Sciatic nerve (tissue), 2 donors: ENCODE results near the gene TMEM253. TPM values are rescaled to one million over a fixed set of nuclear protein-coding genes. Genes with fewer than 3 reads are reported as not detected.

ENCODE experiments used
- ATAC-seq: fragments of 200-7000 bp; cut with Tn5 transposase; one replicate; pipeline ENCODE4 v1.9.1; 2020; ENCODE audit warnings: mild to moderate bottlenecking, moderate library complexity
- DNase-seq: peaks from one replicate; pipeline ENCODE4 v3.0.0-alpha.2; 2020; ENCODE audit warnings: low spot score
- intact Hi-C: fragments of 100-400 bp; cut with DNase I; formaldehyde crosslinking; loops from one replicate; pipeline ENCODE4 v1.14.2; 2022
- total RNA-seq: library from RNA; stranded (reverse); fragmentation: NEBNext Ultra II Directional; extraction: Animal tissue kit (Norgen Biotek cat#: 25700); gene quantifications from one replicate; pipeline ENCODE4 v1.2.1, GENCODE V29; 2021
- donor health status: DM: no; HTN: no; CAD: no.
- donor health status: DM: no; HTN: no; CAD: no.

Gene TMEM253
- total RNA-seq, 1 donor from 2014 or later: 0.62 TPM

DNA sequence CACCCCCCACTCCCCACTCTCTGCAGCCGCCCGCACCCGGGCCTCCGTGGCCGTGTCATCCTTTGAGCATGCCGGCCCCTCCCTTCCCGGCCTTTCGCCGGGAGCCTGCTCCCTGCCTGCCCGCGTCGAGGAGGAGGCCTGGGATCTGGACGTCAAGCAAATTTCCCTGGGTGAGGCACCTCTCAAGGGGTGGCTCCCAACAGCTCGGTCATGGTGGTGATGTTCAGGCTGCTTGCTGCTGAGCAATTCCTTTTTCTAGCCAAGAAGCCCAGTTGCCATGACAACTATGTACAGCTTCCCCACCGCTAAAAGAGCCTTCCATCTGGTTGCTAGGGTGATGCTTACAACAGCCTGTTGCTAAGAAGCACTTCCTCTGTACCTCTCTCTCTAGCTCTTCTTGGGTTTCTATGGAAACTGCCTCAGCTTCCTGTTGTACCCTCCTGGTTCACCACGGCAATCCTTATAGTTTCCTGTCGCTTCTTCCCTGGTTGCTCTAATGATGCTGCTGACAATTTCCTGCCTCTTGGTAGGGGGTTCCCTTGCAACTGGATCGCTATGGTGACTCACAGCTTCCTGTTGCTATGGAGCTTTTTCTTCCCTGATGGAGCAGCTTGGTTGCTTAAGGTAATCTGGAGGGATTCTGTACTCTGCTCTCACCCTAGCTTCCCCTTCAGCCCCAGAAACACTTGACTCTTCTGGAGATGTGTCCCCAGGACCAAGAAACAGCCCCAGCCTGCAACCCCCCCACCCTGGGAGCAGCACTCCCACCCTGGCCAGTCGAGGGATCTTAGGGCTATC is 13.4 kb upstream of the TMEM253 start:
- ATAC-seq (peak; percentile 12), DNase-seq (no peak)
- intact Hi-C loops: no loop called here

DNA sequence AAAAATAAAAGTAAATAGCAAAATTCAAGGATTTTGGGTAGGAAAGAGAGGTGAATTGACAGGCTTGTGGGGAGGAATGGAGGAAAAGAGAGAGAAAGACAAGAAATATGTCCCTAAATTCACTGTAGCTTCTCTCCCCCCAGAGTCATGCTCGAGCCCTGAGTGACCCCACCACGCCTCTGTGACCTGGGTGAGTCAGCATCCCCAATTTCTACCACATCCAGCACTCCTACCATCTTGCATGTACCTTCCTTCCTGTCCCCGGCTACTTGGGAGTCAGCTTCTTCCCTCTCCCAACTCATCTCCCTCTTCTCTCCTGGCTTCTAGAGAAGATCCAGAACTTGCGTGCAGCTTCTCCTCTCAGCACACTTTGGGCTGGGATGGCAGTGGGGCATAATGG is 12.2 kb upstream of the TMEM253 start:
- intact Hi-C loops: no loop called here
- DNase-seq: no peak
- no peak for ATAC-seq

DNA sequence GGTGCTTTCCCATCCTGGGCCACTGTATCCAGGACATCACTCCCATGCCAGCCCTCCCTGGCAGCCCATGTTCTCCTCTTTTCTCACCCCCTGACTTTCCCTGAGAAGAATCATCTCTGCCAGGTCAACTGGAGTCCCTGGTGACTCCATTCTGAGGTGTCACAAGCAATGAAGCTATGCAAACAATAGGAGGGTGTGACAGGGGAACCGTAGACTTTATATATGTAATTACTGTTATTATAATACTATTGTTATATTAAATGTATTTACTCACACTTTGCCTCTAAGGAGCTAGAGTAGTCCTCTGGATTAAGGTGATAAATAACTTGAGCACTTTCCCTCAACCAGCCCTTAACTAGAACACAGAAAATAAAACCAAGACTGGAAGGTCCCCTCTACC is 11.6 kb upstream of the TMEM253 start:
- DNase-seq (no peak), ATAC-seq (no peak)
- intact Hi-C loops: no loop called here

DNA sequence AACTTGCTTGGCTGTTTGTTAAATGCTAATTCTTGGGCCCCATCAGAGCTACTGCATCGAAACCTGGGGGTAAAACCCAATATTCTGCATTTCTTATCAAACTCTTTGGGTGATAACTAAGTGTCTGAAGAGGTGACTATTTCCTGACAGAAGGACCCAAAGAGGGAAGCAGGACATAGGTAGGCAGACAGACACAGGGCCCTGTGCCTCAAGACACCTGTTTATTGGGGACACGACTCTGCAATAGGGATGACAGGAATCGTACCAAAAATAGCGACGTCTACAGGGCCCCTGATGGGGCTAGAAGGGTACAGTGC is 11.0 kb upstream of the TMEM253 start:
- DNase-seq (no peak), ATAC-seq (no peak)
- intact Hi-C loops: loop anchor here (5.0 kb wide), 1 partner anchor 73 kb away; no protein-coding TSS in a partner anchor

DNA sequence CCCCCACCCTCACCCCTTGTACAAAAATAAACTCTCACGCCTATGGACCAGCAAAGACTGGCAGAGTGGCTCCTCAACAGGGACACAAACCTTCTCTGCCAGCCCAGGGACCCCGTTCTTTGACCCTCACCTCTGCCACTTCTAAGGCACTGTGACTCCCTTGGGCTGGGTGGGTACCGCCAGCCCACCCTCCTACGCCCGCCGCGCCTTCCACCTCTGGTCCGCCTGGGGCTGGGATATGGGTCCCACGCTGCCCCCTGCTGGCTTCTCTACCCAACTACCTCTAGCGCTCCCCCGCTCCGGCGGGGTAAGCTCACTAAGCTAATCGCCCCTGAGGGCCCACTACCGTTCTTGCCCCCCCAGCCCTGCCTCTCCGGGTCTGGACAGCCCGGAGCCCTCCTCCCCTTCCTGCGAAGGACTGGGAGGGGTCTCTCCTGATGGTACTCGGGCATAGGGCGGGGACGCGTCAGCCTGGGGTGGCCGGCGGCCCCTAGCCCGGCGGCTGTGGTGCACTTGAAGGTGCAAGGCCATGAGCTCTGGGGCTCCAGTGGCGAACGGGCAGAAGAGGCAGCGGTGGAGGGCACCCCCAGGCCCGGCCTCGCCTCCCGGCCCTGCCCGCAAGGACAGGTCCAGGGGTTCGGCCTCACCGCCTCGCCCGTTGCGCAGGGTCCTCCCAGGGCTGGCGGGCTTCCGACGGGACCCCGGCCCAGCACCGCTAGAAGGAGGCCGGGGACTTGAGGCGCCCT is 10.5 kb upstream of the TMEM253 start:
- ATAC-seq (peak; percentile 31), DNase-seq (no peak)
- intact Hi-C loops: loop anchor here (5.0 kb wide), 1 partner anchor 73 kb away; no protein-coding TSS in a partner anchor

DNA sequence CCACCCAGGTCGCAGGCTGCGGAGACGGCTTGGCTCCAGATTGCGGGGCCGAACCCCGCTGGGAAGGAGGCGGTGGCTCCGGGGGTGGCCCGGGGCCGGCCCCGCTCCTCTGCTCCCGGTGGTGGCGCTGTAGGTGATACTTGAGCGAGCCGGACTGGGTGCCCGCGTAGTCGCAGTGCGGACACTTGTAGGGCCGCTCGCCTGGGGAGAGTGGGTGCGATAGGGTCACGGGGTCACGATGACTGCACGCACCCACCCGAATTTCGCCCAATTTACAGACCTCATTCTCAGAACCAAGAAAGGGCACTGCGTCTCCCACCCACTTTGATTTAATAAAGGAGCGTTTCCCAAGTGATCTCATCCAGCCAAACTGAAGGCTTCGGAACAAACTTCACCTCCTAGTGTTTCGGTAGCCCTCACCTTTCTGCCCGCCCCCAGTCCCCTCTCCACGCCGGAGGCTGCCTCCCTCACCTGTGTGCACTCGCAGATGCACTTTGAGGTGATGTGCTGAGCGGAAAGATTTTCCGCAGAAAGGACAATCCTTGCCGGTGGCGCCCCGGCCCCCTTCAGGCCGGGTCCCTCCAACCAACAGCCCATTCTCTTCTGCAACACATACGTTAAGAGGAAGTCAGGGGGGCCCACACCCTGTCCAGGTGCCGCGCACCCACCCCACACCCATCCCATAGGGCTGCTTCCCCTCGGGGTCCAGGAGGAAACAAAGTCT is 9.8 kb upstream of the TMEM253 start:
- DNase-seq (no peak), ATAC-seq (no peak)
- intact Hi-C loops: loop anchor here (5.0 kb wide), 1 partner anchor 74 kb away; no protein-coding TSS in a partner anchor

DNA sequence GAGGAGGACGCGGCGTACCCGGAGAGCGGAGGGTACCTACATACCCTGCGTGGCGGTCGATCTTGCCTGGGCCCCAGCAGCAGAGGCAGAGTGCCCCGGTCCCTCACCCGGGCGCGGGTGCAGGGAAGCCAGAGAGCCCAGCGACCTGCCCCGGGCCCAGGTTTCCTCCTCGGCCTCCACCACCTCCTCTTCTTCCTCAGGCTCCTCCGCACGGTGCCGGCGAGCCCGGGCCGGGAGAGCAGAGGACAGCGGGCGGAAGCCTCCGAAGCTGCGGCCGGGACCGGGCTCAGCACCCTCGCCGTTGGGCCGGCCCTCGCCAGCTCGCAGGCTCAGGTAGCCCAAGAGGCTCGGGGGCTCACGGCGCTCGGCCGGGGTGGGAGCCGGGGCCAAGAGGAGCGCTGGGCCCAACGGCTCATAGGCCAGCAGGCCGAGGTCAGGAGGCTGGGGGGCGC is 9.0 kb upstream of the TMEM253 start:
- DNase-seq (no peak), ATAC-seq (no peak)
- intact Hi-C loops: loop anchor here (2.0 to 5.0 kb wide), 2 partner anchors 23 to 75 kb away; no protein-coding TSS in a partner anchor

DNA sequence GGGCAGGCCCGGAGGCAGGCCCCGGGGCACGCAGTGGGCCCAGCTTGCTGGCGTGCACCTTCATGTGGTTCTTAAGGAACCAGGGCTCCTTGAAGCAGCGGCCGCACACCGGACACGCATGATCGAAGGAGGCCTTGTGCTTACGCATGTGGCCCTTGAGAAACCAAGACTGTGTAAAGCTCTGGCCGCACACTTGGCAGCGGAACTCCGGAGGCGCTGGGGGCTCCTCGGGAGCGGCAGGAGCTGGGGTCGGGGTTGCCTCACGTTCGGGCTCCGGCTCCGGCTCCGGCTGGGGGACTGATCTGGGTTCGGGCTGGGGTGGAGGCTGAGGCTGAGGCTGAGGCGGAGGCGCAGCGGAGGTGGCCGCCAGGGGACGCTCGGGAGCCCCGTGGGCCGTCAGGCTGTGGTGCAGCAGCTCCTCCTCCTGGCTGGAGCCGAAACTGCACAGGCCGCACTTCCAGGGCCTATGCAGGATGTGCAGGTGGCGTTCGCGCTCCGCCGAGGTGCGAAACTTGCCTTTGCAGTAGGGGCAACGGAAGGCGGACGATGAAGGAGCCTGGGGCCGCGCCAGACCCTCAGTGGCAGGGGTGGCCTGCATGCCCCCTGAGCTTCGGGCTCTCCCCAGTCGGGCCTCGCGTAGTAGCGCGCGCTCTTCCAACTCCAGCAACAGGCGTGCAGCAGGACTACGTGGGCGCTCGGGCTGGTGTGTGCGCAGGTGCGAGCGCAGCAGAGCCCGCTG is 8.4 kb upstream of the TMEM253 start:
- DNase-seq (peak; percentile 92), ATAC-seq (peak; percentile 82)
- intact Hi-C loops: loop anchor here (2.0 to 5.0 kb wide), 2 partner anchors 24 to 75 kb away; no protein-coding TSS in a partner anchor

DNA sequence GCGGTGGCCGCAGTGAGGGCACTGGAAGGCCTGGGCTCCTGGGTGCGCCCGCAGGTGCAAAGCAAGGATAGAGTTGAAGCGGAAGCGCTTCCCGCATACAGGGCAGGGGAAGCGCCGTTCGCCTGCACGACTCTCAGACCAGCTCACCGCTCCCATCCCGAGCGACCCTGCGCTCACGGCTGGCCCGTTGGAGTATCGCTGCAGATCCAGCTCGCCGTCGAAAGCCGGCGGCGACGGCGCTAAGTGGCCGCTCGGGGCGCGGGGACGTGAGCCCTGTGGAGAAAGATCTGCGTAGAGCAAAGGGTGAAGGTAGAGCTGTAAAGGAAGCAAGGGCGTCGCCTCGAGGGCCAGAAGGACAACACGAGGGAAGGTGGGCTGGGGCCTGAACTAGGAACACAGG is 7.8 kb upstream of the TMEM253 start:
- intact Hi-C loops: loop anchor here (2.0 to 5.0 kb wide), 2 partner anchors 24 to 76 kb away; no protein-coding TSS in a partner anchor
- ATAC-seq (no peak), DNase-seq (no peak)

DNA sequence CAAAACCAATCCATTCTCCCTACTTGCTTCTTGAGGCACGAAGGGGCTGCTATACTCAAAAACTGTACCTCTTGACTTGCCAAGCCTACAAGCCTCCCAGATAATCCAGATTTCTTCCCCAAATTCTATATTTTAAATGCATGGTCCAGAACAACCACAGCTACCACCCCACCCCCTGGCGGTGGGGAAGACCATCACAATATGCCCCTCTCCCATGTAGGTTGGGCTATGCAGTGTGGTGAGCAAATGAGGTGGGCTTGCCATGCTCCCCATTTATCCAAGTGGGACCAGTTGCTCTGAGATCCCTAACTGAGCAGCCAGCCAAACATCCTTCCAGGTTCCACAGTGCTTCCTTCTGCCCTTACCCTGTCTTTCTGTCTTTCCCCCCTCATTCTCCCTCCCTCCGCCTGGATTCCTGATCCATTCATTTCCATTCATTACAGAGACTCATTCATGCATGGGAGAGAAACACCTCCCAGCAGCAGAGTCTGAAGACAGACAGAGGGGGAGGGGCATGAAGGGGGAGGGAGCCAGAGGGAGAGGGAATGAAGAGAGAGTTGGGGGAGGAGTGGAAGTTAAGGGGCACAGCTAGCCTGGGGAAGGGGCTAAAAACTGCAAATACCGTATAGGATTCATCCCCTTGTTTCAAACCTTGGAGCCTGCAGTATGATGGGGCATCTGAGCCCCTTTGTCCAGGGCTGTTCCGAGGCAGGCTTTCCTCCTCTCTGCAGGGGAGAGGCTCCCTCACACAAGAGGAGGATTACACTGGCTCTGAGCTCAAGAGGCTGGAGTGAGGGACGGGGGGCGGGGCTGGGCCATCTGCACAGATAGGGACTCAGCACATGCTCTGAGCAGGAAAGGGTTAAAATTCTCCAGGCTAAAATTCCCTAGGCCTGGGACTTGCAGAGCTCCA is 6.8 kb upstream of the TMEM253 start:
- intact Hi-C loops: loop anchor here (2.0 to 5.0 kb wide), 2 partner anchors 25 to 77 kb away; no protein-coding TSS in a partner anchor
- ATAC-seq: no peak
- DNase-seq: no peak

DNA sequence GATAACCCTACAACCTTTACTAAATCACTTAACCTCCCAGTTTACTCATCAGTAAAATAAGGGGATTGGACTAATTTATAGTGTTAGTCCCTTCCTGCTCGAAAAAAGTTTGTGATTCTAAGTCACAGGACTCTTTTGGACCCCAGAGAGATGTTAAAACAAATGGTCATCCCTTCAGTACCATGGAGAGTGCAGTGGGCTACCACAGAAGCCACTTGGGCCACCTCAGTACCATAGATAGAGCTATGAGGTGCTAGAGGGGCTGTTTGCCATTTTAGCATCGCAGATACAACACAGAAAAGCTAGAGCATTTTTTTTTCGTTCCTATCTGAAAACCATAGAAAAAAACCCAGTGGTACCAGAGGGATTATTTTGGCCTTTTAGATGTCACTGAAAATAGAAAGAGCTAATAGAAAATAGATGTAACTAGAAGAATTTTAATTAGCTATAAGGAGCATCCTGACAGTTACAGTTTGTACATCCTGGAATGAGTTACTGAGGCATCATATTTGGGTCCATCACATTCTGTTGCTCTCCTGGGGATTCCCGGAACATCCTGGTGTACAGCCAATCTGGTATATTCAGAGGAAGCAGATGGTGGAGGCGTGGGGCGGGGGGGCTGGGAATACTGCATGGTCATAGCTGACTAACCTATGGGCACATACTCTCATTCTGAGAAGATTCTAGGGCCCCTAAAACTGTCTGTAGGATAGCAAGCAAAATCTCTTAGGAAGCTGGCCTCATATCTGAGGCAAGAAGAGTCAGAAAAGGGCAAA is 5.2 kb upstream of the TMEM253 start:
- no peak for ATAC-seq
- intact Hi-C loops: no loop called here
- no peak for DNase-seq

DNA sequence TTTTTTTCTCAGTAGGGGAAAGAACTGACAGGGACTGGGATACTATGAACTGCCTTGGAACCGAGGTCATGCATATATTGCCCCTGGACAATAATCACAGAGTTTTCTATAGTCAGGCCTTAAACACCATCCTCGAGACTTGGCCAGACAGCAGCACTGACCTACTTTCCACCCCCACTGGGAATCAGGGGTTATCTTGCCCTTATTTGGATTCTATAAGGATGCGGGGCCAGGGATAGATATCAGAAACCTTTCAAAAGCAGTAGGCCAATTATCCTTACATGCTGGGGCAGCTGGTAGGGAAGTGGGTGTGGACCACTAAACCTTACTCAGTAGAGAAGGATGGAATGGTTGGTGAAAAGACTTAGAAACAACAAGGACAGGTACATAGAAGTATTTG is 4.4 kb upstream of the TMEM253 start:
- ATAC-seq (no peak), DNase-seq (no peak)
- intact Hi-C loops: no loop called here

DNA sequence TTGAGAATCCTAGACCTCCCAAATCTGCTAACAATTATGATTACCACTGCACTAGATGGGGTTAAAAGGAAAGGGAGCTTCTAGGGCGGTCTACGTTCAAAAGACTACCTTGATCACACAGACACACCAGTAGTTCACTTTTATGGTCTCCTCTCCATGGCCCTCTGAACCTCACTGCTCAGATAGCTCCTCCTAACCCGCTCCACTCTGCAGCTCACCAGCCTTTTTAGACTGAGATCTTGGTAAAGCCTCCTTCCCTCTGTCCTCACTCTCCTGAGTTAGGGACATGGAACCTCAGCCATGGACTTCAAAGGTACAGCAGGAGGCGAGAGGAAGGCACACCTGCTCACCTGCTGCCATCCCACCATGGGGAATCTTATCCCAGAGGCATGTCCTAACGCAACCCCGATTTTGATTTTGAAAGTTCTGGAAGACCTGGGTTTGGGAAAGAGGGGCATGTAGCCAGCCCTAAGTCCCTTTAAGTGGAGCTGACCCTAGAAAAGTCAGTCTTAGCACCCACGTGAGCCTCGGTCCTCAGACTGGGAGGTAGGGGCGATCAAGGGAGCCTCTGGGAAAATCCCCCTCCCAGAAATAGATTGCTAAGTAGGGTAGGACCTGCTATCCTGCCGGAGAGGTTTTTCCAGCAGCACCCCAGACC is 3.8 kb upstream of the TMEM253 start:
- intact Hi-C loops: no loop called here
- ATAC-seq (peak; percentile 24), DNase-seq (no peak)

DNA sequence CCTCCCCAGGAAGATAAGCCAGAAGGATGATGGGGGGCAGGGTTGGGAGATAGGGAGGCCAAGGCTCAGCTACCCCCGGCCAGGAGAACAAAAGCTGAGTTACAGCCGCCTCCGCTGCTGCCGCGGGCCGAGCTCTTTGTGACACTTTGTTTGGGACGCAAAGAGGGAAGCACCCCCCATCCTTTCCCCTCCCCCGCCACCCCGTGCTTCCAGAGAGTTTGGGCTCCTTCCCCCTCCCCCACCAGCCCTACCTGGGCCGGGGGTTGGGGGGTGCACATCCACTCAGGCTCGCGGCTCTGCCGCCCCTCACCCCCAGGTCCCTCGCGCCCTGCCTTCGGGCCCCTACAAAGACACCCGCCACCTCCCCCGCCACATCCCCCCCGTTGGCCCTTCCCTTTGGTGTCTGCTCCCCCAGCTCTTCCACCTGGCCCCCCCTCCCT is 3.2 kb upstream of the TMEM253 start:
- DNase-seq (no peak), ATAC-seq (peak; percentile 41)
- intact Hi-C loops: no loop called here

DNA sequence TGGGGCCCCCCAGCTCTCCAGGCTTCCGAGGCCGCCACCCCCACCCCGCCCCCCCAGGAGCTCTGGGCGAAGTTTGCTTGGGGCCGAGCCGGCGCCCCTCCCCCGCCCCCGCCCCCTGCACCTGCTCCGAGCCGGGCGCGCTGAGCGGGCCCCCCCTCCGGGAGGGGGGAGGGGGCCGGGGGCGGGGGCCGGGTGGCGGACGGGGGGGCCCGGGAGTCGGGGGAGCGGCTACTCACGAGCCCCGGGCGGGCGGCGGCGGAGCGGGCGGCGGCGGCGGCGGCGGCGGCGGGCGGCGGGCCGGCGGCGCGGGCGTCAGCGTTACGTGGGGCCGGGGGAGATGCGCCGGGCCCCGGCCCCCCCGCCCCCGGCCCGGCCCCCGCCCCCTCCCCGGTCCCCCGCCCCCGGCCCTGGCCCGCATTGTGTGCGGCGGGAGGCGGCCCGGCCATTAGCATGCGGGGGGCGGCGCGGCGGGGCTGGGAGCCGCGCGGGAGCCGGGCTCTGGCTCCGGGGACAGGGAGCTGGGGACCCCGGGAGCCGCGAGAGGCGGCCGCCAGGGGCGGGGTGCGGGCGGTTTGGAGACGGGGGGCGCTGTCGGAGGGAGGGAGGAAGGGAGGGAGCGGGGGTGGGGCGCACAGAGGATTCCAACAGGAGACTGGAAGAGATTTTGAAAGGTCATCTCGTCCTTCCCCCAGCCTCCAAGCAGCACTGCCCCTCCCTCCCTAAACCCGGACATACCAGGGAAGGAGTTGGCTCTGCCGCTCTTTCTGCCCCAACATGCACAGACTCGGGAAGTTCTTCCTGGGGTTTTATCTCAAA is 2.6 kb upstream of the TMEM253 start, which contains the start of gene ZNF219:
ZNF219 (minus strand) TSS at position 580 of the 816 bp plus-strand sequence. CDS start 5,064 bp downstream, outside the sequence.
- intact Hi-C loops: no loop called here
- ATAC-seq (peak; percentile 37), DNase-seq (peak; percentile 78)
